ENCODE data around the gene RRAD.

DNA sequence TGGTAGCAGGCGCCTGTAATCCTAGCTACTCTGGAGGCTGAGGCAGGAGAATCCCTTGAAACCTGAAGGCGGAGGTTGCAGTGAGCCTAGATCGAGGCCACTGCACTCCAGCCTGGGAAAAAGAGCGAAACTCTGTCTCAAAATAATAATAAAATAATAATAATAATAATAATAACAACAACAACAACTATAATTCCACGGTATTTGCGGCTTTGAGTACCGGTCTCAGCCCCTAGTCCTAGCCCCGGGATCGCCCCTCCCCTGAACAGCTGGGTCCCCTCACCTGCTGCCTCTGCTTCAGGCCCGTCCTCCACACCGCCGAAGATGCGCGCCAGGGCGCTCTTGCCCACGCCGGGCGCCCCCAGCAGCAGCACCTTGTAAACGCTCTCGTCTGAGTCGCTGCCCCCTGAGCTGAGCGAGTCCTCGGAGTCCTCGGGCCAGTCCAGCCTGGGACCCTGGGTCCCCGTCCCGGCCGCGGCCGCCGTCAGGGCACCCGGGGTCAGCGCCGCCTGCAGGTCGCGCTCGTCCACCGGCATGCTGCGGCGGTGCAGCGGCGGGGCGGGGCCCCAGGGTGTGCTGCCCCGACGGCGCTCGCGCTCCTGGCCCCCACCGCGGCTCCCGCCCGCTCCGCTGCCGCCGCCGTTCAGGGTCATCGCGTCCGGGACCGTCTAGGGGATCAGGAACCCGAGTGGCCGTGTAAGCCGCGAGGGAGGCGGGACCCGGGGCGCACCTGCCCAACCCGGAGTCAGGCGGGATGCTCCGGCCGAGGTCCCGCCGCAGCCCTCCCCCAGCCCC lies 611 bp downstream of the RRAD start:
- TF ChIP-seq, protein P1, sequence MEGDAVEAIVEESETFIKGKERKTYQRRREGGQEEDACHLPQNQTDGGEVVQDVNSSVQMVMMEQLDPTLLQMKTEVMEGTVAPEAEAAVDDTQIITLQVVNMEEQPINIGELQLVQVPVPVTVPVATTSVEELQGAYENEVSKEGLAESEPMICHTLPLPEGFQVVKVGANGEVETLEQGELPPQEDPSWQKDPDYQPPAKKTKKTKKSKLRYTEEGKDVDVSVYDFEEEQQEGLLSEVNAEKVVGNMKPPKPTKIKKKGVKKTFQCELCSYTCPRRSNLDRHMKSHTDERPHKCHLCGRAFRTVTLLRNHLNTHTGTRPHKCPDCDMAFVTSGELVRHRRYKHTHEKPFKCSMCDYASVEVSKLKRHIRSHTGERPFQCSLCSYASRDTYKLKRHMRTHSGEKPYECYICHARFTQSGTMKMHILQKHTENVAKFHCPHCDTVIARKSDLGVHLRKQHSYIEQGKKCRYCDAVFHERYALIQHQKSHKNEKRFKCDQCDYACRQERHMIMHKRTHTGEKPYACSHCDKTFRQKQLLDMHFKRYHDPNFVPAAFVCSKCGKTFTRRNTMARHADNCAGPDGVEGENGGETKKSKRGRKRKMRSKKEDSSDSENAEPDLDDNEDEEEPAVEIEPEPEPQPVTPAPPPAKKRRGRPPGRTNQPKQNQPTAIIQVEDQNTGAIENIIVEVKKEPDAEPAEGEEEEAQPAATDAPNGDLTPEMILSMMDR (IDR thresholded peaks at IDR 0.05): peak; percentile 56
- TF ChIP-seq FOSB (CRISPR knock-in tag; IDR thresholded peaks at IDR 0.05) (no peak), CBX2 (IDR thresholded peaks at IDR 0.05; ENCODE audit: borderline replicate concordance, low read depth) (no peak), RAD21 (conservative IDR thresholded peaks at IDR 0.05 in 1 of 2, IDR thresholded peaks at IDR 0.05 in 1 of 2) (peak in 1 of 2 experiments; percentile 33; a peak in 1 of 5 replicates), JUNB (IDR thresholded peaks at IDR 0.05) (no peak), MYC (IDR thresholded peaks at IDR 0.05; ENCODE audit: borderline replicate concordance, low read length) (no peak), HOXB5 (CRISPR knock-in tag; IDR thresholded peaks at IDR 0.05) (no peak), POLR2A (IDR thresholded peaks at IDR 0.05; ENCODE audit: low read length) (no peak), ZC3H11A (IDR thresholded peaks at IDR 0.05) (no peak), RCOR1 (IDR thresholded peaks at IDR 0.05; ENCODE audit: low read depth, low read length) (no peak), JUN (IDR thresholded peaks at IDR 0.05) (peak in 1 of 2 experiments; percentile 44; a peak in 1 of 5 replicates)
- TF ChIP-seq, protein P2, sequence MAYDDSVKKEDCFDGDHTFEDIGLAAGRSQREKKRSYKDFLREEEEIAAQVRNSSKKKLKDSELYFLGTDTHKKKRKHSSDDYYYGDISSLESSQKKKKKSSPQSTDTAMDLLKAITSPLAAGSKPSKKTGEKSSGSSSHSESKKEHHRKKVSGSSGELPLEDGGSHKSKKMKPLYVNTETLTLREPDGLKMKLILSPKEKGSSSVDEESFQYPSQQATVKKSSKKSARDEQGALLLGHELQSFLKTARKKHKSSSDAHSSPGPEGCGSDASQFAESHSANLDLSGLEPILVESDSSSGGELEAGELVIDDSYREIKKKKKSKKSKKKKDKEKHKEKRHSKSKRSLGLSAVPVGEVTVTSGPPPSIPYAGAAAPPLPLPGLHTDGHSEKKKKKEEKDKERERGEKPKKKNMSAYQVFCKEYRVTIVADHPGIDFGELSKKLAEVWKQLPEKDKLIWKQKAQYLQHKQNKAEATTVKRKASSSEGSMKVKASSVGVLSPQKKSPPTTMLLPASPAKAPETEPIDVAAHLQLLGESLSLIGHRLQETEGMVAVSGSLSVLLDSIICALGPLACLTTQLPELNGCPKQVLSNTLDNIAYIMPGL (CRISPR knock-in tag; IDR thresholded peaks at IDR 0.05; ENCODE audit: borderline replicate concordance): no peak
